HEK293 (cell line): ENCODE measurements around the gene USP31.

Experiments used
- CTCF ChIA-PET: fragments of 350-600 bp; formaldehyde crosslinking; extraction: SDS; loops from one replicate; lab custom pipeline; 2021; ENCODE audit warnings: antibody characterized with exemption; lab: Yijun Ruan, JAX
- POLR2A ChIA-PET: fragments of 300-600 bp; formaldehyde crosslinking; extraction: SDS; loops from one replicate; lab custom pipeline; 2020; ENCODE audit warnings: antibody characterized with exemption, inconsistent platforms; lab: Yijun Ruan, JAX
- H3K27ac ChIP-seq: fragments of 200-500 bp; sonication (Bioruptor generic); 2 replicates; pipeline ENCODE4 v1.5.1; 2014; ENCODE audit warnings: low read depth, low read length, control low read depth, inconsistent platforms; ENCODE audit errors: extremely low read depth
- H3K36me3 ChIP-seq, 2 experiments: fragments of 200-500 bp in 1 of 2; sonication (Bioruptor generic) in 1 of 2; 1 replicate in 1 of 2; 2 replicates in 1 of 2; pipeline ENCODE4 v1.5.1; 2014 to 2017; ENCODE audit warnings: inconsistent platforms in 2 of 2, low read length in 2 of 2; ENCODE audit not compliant: control insufficient read depth in 2 of 2, insufficient read depth in 1 of 2
- H3K4me1 ChIP-seq: fragments of 200-500 bp; sonication (Bioruptor generic); 2 replicates; pipeline ENCODE4 v1.5.1; 2014; ENCODE audit warnings: mild to moderate bottlenecking, low read length, inconsistent platforms; ENCODE audit not compliant: control insufficient read depth, insufficient read depth
- H3K4me3 ChIP-seq: 2 replicates; pipeline ENCODE4 v1.5.1; 2011; ENCODE audit warnings: low read depth, mild to moderate bottlenecking, control low read depth, low read length, moderate library complexity
- H3K9me3 ChIP-seq: fragments of 200-500 bp; sonication (Bioruptor generic); 2 replicates; pipeline ENCODE4 v1.5.1; 2014; ENCODE audit warnings: low read depth, low read length, inconsistent platforms; ENCODE audit not compliant: control insufficient read depth, insufficient read depth
- GFI1B ChIP-seq: fragments of 450-650 bp; formaldehyde crosslinking; IDR thresholded peaks from 2 replicates; pipeline ENCODE4 v1.5.1; 2016; ENCODE audit warnings: missing biosample characterization, missing genetic modification characterization
- GLI4 ChIP-seq: fragments of 450-650 bp; formaldehyde crosslinking; IDR thresholded peaks from 2 replicates; pipeline ENCODE4 v1.5.1; 2016; ENCODE audit warnings: missing biosample characterization, missing genetic modification characterization
- GLIS1 ChIP-seq: fragments of 450-650 bp; formaldehyde crosslinking; IDR thresholded peaks from 2 replicates; pipeline ENCODE4 v1.5.1; 2016; ENCODE audit warnings: missing biosample characterization, missing genetic modification characterization
- IKZF3 ChIP-seq: fragments of 450-650 bp; IDR thresholded peaks from 2 replicates; pipeline ENCODE4 v1.5.0; 2018; ENCODE audit warnings: missing biosample characterization, mild to moderate bottlenecking, missing genetic modification characterization, moderate library complexity
- PRDM4 ChIP-seq: fragments of 450-650 bp; formaldehyde crosslinking; IDR thresholded peaks from 2 replicates; pipeline ENCODE4 v1.5.1; 2017; ENCODE audit warnings: missing biosample characterization, missing genetic modification characterization
- SCRT1 ChIP-seq: fragments of 450-650 bp; formaldehyde crosslinking; IDR thresholded peaks from 2 replicates; pipeline ENCODE4 v1.5.1; 2016; ENCODE audit warnings: missing biosample characterization, missing genetic modification characterization, borderline replicate concordance
- ZBTB44 ChIP-seq: fragments of 450-650 bp; IDR thresholded peaks from 2 replicates; pipeline ENCODE4 v1.5.1; 2018; ENCODE audit warnings: missing biosample characterization, mild to moderate bottlenecking, missing genetic modification characterization
- ZNF10 ChIP-seq: fragments of 450-650 bp; formaldehyde crosslinking; IDR thresholded peaks from 2 replicates; pipeline ENCODE4 v1.5.1; 2017; ENCODE audit warnings: missing biosample characterization, missing genetic modification characterization
- ZNF112 ChIP-seq: fragments of 450-650 bp; formaldehyde crosslinking; IDR thresholded peaks from 2 replicates; pipeline ENCODE4 v1.5.0; 2017; ENCODE audit warnings: missing biosample characterization, missing genetic modification characterization
- ZNF121 ChIP-seq: fragments of 450-650 bp; formaldehyde crosslinking; IDR thresholded peaks from 2 replicates; pipeline ENCODE4 v1.5.1; 2016; ENCODE audit warnings: missing biosample characterization, missing genetic modification characterization
- ZNF16 ChIP-seq: fragments of 450-650 bp; formaldehyde crosslinking; IDR thresholded peaks from 2 replicates; pipeline ENCODE4 v1.5.1; 2016; ENCODE audit warnings: low read depth, missing biosample characterization, missing genetic modification characterization
- ZNF184 ChIP-seq: fragments of 450-650 bp; IDR thresholded peaks from 2 replicates; pipeline ENCODE4 v1.5.1; 2018; ENCODE audit warnings: missing biosample characterization, mild to moderate bottlenecking, missing genetic modification characterization
- ZNF214 ChIP-seq: fragments of 450-650 bp; formaldehyde crosslinking; IDR thresholded peaks from 2 replicates; pipeline ENCODE4 v1.5.1; 2017; ENCODE audit warnings: missing biosample characterization, mild to moderate bottlenecking, missing genetic modification characterization, borderline replicate concordance
- ZNF266 ChIP-seq: fragments of 450-650 bp; formaldehyde crosslinking; IDR thresholded peaks from 2 replicates; pipeline ENCODE4 v1.5.1; 2016; ENCODE audit warnings: missing biosample characterization, missing genetic modification characterization, low read depth
- ZNF280C ChIP-seq: fragments of 450-650 bp; formaldehyde crosslinking; IDR thresholded peaks from 2 replicates; pipeline ENCODE4 v1.5.1; 2016; ENCODE audit warnings: missing biosample characterization, missing genetic modification characterization
- ZNF280D ChIP-seq: fragments of 450-650 bp; formaldehyde crosslinking; IDR thresholded peaks from 2 replicates; pipeline ENCODE4 v1.5.1; 2016; ENCODE audit warnings: missing biosample characterization, missing genetic modification characterization
- ZNF362 ChIP-seq: fragments of 450-650 bp; formaldehyde crosslinking; IDR thresholded peaks from 2 replicates; pipeline ENCODE4 v1.5.1; 2016; ENCODE audit warnings: missing biosample characterization, missing genetic modification characterization
- ZNF416 ChIP-seq: fragments of 450-650 bp; formaldehyde crosslinking; IDR thresholded peaks from 2 replicates; pipeline ENCODE4 v1.5.1; 2016; ENCODE audit warnings: missing biosample characterization, missing genetic modification characterization
- ZNF423 ChIP-seq: fragments of 450-650 bp; formaldehyde crosslinking; IDR thresholded peaks from 2 replicates; pipeline ENCODE4 v1.5.1; 2016; ENCODE audit warnings: missing biosample characterization, missing genetic modification characterization
- ZNF555 ChIP-seq: fragments of 450-650 bp; formaldehyde crosslinking; conservative IDR thresholded peaks from 2 replicates; pipeline ENCODE4 v1.5.1; 2017; ENCODE audit warnings: missing biosample characterization, mild to moderate bottlenecking, missing genetic modification characterization, inconsistent platforms
- ZNF561 ChIP-seq: fragments of 450-650 bp; IDR thresholded peaks from 2 replicates; pipeline ENCODE4 v1.5.1; 2018; ENCODE audit warnings: missing biosample characterization, missing genetic modification characterization, borderline replicate concordance
- ZNF610 ChIP-seq: fragments of 450-650 bp; formaldehyde crosslinking; IDR thresholded peaks from 2 replicates; pipeline ENCODE4 v1.5.1; 2016; ENCODE audit warnings: missing biosample characterization, missing genetic modification characterization, borderline replicate concordance
- ZNF629 ChIP-seq: fragments of 450-650 bp; formaldehyde crosslinking; IDR thresholded peaks from 2 replicates; pipeline ENCODE4 v1.5.1; 2017; ENCODE audit warnings: missing biosample characterization, missing genetic modification characterization
- ZNF664 ChIP-seq: fragments of 450-650 bp; formaldehyde crosslinking; IDR thresholded peaks from 2 replicates; pipeline ENCODE4 v1.5.1; 2016; ENCODE audit warnings: missing biosample characterization, missing genetic modification characterization
- ZNF776 ChIP-seq: fragments of 450-650 bp; formaldehyde crosslinking; IDR thresholded peaks from 2 replicates; pipeline ENCODE4 v1.5.0; 2017; ENCODE audit warnings: missing biosample characterization, missing genetic modification characterization, borderline replicate concordance
- ZNF791 ChIP-seq: fragments of 450-650 bp; formaldehyde crosslinking; IDR thresholded peaks from 2 replicates; pipeline ENCODE4 v1.5.1; 2016; ENCODE audit warnings: missing biosample characterization, missing genetic modification characterization
- ZNF830 ChIP-seq: fragments of 450-650 bp; IDR thresholded peaks from 2 replicates; pipeline ENCODE4 v1.5.0; 2018; ENCODE audit warnings: missing biosample characterization, missing genetic modification characterization, low read depth, mild to moderate bottlenecking, moderate library complexity
- ZSCAN16 ChIP-seq: fragments of 450-650 bp; formaldehyde crosslinking; IDR thresholded peaks from 2 replicates; pipeline ENCODE4 v1.5.1; 2016; ENCODE audit warnings: missing biosample characterization, missing genetic modification characterization

Gene USP31

GRCh38 chr16:23024044-23024443 is 125.2 kb downstream of the USP31 start:
- H3K36me3 ChIP-seq: no peaks in the 10 kb centered on the region
- POLR2A ChIA-PET: no interaction called here
- TF ChIP-seq PRDM4 (tag by site-specific recombination): no peak
- no peak for TF ChIP-seq ZNF791 (tag by site-specific recombination)
- TF ChIP-seq ZNF121 (tag by site-specific recombination): no peak
- TF ChIP-seq ZNF266 (tag by site-specific recombination): no peak
- no peak for TF ChIP-seq ZNF214 (tag by site-specific recombination)
- no peak for TF ChIP-seq ZNF184
- no peak for TF ChIP-seq ZNF16 (tag by site-specific recombination)
- no peak for TF ChIP-seq SCRT1
- TF ChIP-seq ZNF362 (tag by site-specific recombination): no peak
- no peak for TF ChIP-seq ZSCAN16 (tag by site-specific recombination)
- no peak for TF ChIP-seq ZNF555
- no peak for TF ChIP-seq ZNF423
- TF ChIP-seq ZNF416 (tag by site-specific recombination): no peak
- no peak for TF ChIP-seq ZNF280D (tag by site-specific recombination)
- no peak for TF ChIP-seq ZNF629 (tag by site-specific recombination)
- no peak for TF ChIP-seq GLIS1
- TF ChIP-seq ZNF561 (tag by site-specific recombination): no peak
- TF ChIP-seq ZNF830 (tag by site-specific recombination): no peak
- TF ChIP-seq ZBTB44: no peak
- H3K9me3 ChIP-seq: no peaks in the 10 kb centered on the region
- no peak overlapping the region for H3K27ac ChIP-seq
- CTCF ChIA-PET: interaction anchor here (1.0 kb wide), 1 partner anchor 10 kb away, joined by 3 read pairs; no protein-coding TSS in a partner anchor
- H3K4me1 ChIP-seq: no peaks in the 10 kb centered on the region
- no peak overlapping the region for H3K4me3 ChIP-seq

- CTCF ChIA-PET: no interaction called here
- TF ChIP-seq ZNF10 (tag by site-specific recombination): no peak
- TF ChIP-seq ZNF112 (tag by site-specific recombination): no peak
- TF ChIP-seq ZNF416 (tag by site-specific recombination): no peak
- TF ChIP-seq GFI1B (tag by site-specific recombination): no peak
- no peak for TF ChIP-seq GLI4 (tag by site-specific recombination)
- TF ChIP-seq ZNF776 (tag by site-specific recombination): no peak
- TF ChIP-seq ZNF610 (tag by site-specific recombination): no peak
- no peak for TF ChIP-seq ZNF280C (tag by site-specific recombination)
- TF ChIP-seq IKZF3 (tag by site-specific recombination): no peak
- TF ChIP-seq ZNF664 (tag by site-specific recombination): no peak
These were observed 129.2 kb downstream of the USP31 start for GRCh38 chr16:23020084-23020483.

More at GRCh38 chr16:23020084-23020483, 129.2 kb downstream of the USP31 start:
- POLR2A ChIA-PET: no interaction called here
- Histone ChIP-seq H3K4me1 (no peaks in the 10 kb centered on the region), H3K27ac (no peak overlapping the region), H3K4me3 (no peak overlapping the region), H3K9me3 (no peaks in the 10 kb centered on the region), H3K36me3 (no peaks in the 10 kb centered on the region)
